Activated CD8-positive, alpha-beta memory T cell treated with anti-CD3 and anti-CD28 coated beads for 24 hours (primary cell): Measurements from ENCODE around the gene SLC35B1.
A peak's percentile ranks its signal among the peaks of the same experiment; 100 is the strongest.
"Not testable (repeated sequence)": the region's sequence is repeated elsewhere in the genome, so short reads cannot be mapped to it uniquely, and the experiment has no call there.

ENCODE experiments used
- DNase-seq: peaks from one replicate; pipeline ENCODE4 v3.0.0-alpha.2; 2020

The SLC35B1 gene

DNA sequence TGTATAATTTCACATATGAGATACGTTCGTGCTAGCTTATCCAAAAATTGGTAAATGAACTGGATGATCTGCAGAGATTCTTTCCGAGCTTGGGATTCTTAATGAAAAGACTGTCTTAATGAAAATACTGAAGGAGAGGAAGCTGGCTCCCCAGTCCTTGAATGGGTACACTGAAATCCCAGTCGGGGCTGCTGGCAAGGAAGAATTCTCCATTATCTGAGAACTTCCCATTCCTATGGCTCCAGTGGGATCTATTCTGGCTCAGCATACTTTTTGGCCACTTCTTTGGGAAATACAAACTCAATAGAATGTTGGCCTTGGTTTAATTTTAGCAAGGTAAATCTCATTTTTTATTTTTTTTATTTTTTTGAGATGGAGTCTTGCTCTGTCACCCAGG lies 23.7 kb upstream of the SLC35B1 start:
- DNase-seq: no peak

- no peak for DNase-seq
Observed at GRCh38 chr17:49730785-49731434, 23.1 kb upstream of the SLC35B1 start.

- no peak for DNase-seq
Observed at GRCh38 chr17:49730078-49730784, 22.5 kb upstream of the SLC35B1 start.

DNA sequence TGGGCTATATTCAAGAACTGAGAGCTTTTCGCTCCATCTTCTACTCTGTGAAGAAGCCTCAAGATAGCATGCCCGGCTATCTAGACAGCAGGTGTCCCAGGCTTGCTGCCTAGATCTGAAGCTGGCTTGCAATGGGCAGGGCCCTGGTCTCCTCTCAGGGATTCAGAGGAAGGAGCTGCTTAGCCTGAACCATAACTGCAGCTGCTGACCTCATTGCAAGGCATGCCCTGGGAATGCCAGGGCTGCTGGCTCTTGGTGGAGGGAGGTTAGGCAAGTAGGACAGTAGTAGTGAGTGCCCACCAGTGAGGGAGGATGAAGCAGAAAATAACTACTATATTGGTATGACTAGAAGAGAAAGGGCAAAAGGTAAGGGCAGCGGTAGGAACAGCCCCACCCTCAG lies 21.3 kb upstream of the SLC35B1 start:
- no peak for DNase-seq

- no peak for DNase-seq
Observed at GRCh38 chr17:49728425-49728824, 20.7 kb upstream of the SLC35B1 start.

DNA sequence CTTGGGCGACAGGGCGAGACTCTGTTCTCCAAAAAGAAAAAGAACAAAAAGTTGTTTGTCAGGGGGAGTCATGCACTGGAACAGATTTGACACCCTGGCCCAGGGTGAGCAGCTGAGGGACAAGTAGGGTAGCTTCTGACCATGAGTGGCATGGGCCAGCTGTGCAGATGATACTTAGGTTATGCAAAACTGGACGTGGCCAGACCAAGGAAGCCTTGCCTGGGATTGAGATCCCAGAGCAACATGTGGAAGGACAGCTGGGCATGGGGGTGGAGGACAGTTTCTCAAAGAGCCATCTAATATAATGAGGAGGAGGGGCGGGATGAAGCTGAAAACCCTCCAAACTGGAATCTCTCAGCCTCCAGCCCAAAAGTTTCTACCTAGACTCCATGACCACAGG lies 19.6 kb upstream of the SLC35B1 start:
- DNase-seq: no peak

GRCh38 chr17:49725452-49726130 lies 17.8 kb upstream of the SLC35B1 start:
- DNase-seq: no peak

- not testable (repeated sequence) for DNase-seq
Observed at GRCh38 chr17:49724552-49724951, 16.8 kb upstream of the SLC35B1 start.

GRCh38 chr17:49723423-49723822 lies 15.7 kb upstream of the SLC35B1 start:
- DNase-seq: no peak

DNA sequence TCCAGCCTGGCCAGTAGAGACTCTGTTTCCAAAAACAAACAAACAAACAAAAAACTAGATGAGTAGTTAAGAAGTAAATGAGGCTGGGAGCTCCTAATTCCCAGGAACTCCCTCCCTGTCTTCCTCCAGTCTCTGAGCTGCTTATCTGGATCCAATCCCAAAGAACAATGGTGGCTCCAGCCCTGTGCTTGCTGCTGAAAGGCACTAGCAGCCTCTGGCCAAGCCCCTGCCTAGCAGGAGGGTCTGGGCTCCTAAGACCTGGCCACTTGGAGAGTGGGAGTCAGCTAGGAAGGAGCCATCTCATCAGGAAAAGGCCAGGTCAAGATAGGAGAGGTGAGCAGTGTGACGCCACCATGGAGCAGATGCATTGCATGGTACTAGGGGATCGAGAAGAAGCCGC lies 14.3 kb upstream of the SLC35B1 start:
- DNase-seq: no peak

GRCh38 chr17:49717371-49717861 lies 9.7 kb upstream of the SLC35B1 start:
- peak; percentile 63 for DNase-seq

DNA sequence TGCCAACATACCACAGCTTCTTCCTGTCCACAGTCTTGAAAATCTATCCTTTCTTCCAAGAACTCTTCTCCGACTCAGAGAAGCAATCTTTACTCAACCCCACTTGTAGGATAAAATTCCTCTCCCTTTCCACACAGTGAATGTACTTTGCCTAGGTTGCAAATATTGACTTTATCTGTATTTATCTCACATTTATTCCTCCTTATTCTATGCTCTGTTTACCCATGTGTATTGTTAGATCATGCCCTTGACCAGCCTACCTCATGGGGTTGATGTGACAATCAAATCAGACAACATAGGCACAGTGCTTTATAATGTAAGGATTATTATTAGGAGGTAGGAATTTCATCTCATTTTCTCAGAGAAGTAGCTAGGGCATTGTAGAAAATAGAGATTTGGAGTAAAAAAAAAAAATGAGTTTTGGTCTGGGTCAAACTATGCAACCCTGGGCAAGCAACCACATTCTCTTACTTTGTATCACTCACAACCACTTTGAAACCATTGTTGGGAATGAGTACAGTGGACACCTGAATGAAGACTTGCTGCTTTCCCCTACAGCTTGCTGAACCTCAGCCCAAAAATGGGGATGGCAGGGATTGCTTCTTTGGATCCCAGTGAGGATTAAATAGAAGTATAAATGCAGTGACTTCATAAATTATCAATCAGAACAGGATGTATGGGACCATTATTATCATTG lies 9.1 kb upstream of the SLC35B1 start:
- DNase-seq: no peak

DNA sequence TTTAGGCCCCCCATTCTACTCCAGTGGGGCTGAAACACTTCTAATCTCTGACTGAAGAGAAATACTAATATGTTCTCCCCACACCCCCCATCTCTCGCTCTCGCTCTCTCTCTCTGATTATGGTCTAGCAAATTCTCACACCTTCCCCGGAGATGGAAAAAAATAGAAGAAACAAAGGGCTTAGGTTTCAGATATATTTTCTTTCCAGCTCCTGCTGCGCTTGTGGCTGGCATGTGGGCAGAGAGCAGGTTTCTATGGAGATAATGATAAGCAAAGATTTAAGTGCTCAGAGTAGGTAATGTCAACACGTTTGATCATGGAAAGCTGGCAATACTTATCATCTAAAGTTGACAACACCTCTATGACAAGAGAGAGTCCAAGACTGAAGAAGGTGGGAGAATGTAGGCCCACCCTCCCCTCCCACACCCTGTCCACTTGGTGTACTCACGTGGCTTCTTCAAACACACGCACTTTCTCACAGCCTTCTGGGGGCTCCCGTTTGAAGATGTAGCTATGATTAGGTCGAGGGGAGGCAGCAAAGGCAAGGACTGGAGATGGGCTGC lies 8.0 kb upstream of the SLC35B1 start:
- peak; percentile 70 for DNase-seq

DNA sequence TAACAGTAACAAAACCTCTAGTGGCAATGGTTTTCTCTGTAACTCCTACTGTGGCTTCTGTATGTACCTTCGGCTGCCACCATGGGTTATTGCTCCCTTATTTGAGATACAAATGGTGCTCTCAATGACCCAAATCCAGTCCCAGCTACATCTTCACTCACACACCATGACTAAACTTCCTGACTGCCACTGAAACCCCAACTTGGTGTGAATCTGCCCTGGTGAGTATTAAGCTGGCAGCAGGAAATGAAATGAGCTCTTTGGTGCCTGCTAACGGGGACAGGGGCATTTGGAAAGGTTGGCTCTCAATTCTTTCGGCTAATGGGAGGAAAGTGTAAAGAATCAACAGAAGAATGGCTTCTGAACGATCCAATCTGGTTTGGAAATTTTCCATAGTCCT lies 7.5 kb upstream of the SLC35B1 start:
- DNase-seq: peak; percentile 64

GRCh38 chr17:49708515-49709183 lies 885 bp upstream of the SLC35B1 start:
- no peak for DNase-seq

DNA sequence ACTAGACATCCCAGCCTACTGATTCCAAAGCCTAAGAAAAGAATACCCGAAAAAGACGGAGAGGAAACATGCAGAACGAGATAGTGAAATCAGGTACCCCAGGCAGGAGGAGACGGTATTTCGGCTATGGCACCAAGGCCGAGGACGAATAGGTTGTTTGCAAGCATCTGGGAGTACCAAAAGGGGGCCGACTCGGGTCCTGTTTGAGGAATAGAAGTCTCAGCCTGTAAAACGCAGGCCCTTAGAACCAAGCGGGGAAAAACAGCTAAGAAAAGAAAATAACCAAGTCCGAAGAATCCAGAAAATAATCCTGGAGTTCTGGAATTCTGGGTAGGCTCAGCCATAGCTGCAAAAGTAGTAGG lies 537 bp downstream of the SLC35B1 start:
- DNase-seq: no peak

GRCh38 chr17:49705254-49705653 lies 2.5 kb downstream of the SLC35B1 start:
- no peak for DNase-seq

DNA sequence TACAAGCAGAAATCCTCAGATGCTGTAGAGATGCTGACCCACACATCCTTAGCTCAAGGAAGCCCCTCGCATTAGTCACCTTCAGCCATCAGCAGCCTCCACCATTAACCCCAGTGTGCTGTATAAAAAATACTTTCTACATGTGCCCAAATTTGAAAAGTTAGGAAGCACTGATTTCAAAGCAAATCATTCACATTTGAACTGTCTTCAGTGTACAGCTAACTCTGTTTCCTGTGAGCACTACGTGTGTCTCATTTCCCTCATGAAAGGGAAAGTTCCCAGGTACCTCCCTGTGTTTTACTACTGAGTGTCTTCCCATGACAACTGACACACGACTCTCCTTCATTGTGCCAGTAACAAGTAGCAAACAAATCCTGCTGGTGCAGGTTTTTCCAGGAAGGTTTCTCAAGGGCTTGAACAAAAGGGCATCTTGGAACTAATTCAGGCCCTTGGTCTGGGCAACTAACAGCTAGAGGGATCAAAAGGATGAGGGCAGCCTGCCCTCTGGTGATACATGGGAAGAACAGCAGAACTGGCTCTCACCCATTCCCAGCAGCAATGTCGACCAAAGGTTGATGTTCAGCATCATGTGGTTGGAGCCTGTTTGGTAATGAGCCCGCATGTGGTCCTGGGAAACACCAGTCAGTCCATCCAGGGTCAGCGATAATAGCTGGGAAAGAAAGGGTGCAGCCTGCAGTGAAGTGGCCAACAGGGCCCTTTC lies 4.0 kb downstream of the SLC35B1 start:
- DNase-seq: no peak

DNA sequence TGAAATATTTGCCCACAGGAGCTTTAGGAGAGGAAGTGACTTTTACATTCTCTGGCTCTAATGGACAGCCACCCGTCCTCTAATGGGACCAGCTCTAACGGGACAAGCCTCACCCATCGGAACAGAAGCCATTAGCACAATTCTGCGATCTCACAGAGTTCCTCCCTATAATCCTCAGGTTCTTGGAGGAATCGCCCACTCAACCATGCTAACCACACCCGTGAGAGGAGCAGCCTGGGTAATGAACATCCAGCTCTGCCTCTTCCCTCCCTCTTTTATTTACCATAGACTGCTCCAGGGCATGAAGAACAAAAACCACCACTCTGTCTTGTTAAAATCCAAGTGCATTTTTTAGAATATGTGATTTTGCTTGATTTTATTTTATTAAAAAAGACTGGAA lies 6.8 kb downstream of the SLC35B1 start:
- no peak for DNase-seq

- DNase-seq: no peak
Observed at GRCh38 chr17:49699966-49700575, 7.7 kb downstream of the SLC35B1 start.

GRCh38 chr17:49698005-49698404 lies 9.8 kb downstream of the SLC35B1 start:
- no peak for DNase-seq
